HepG2 (cell line): ENCODE measurements around the gene TRMT112. TPM values are rescaled to one million over a fixed set of nuclear protein-coding genes. Genes with fewer than 3 reads are reported as not detected.

Source experiments
- ATAC-seq: fragments of 200-7000 bp; cut with Tn5 transposase; 3 replicates; pipeline ENCODE4 v1.9.1; 2020; ENCODE audit warnings: mild to moderate bottlenecking, moderate library complexity
- BruUV-seq: library from RNA; stranded (reverse); fragments of 400-500 nt; replicated peaks from 2 replicates; lab custom pipeline; 2021; lab: Mats Ljungman, UMichigan
- CTCF ChIA-PET: fragments of 300-600 bp; formaldehyde crosslinking; extraction: SDS; loops from one replicate; lab custom pipeline; 2021; ENCODE audit warnings: low total read pairs, inconsistent platforms, low intra/inter-chr PET ratio; lab: Yijun Ruan, JAX
- POLR2A ChIA-PET: fragments of 350-600 bp; sonication (Branson Sonifier 250); formaldehyde crosslinking; loops from one replicate; lab custom pipeline; 2020; ENCODE audit warnings: antibody characterized with exemption, inconsistent platforms; lab: Yijun Ruan, JAX
- DNase-seq: peaks from one replicate; pipeline ENCODE4 v3.0.0-alpha.2; 2015; ENCODE audit warnings: low spot score
- FAIRE-seq: peaks from 3 replicates; lab custom pipeline; 2011; peaks lifted over from hg19 to GRCh38; lab: Jason Lieb, UNC
- H2AFZ ChIP-seq: one replicate; pipeline ENCODE4 v1.6.1; 2011; ENCODE audit warnings: low read length, inconsistent platforms
- H3K27ac ChIP-seq: fragments of 300-600 bp; 3 replicates; pipeline ENCODE4 v1.8.0; 2011; ENCODE audit warnings: mixed run types, mild to moderate bottlenecking, mixed read lengths, low read length, inconsistent platforms; ENCODE audit not compliant: insufficient read depth; ENCODE audit errors: extremely low read length
- H3K27me3 ChIP-seq, 2 experiments: fragments of 200-600 bp in 1 of 2; 2 replicates in 1 of 2; 3 replicates in 1 of 2; pipeline versions ENCODE4 v1.6.0 to v1.8.0; 2011; ENCODE audit warnings: low read length in 2 of 2, mild to moderate bottlenecking in 2 of 2, moderate library complexity in 2 of 2, inconsistent platforms in 1 of 2; ENCODE audit not compliant: insufficient read depth in 2 of 2, control insufficient read depth in 1 of 2
- H3K36me3 ChIP-seq, 2 experiments: fragments of 200-600 bp in 1 of 2; replicated peaks in 1 of 2; 2 replicates in 1 of 2; 3 replicates in 1 of 2; pipeline versions ENCODE4 v1.5.1 to v1.8.0; 2011; ENCODE audit warnings: low read length in 2 of 2, inconsistent platforms in 1 of 2; ENCODE audit not compliant: insufficient read depth in 2 of 2, control insufficient read depth in 1 of 2
- H3K4me1 ChIP-seq: 2 replicates; pipeline ENCODE4 v1.5.1; 2012; ENCODE audit warnings: low read length, inconsistent platforms; ENCODE audit not compliant: insufficient read depth
- H3K4me2 ChIP-seq: 2 replicates; pipeline ENCODE4 v1.6.0; 2011; ENCODE audit warnings: low read depth, low read length, inconsistent platforms
- H3K4me3 ChIP-seq, 3 experiments: fragments of 200-600 bp in 1 of 3; sonication (generic), shearing (Covaris generic) in 1 of 3; replicated peaks in 1 of 3; 2 replicates each; pipeline ENCODE4 v1.5.1; 2011 to 2016; ENCODE audit warnings: low read length in 3 of 3, inconsistent platforms in 2 of 3, low read depth in 2 of 3, mild to moderate bottlenecking in 2 of 3, control low read depth in 1 of 3, mixed read lengths in 1 of 3; ENCODE audit not compliant: insufficient read depth in 1 of 3
- H3K79me2 ChIP-seq: one replicate; pipeline ENCODE4 v1.6.1; 2011; ENCODE audit warnings: low read length, inconsistent platforms; ENCODE audit not compliant: insufficient read depth
- H3K9ac ChIP-seq: 2 replicates; pipeline ENCODE4 v1.6.0; 2011; ENCODE audit warnings: mild to moderate bottlenecking, low read depth, low read length, inconsistent platforms; ENCODE audit not compliant: insufficient read depth
- H3K9me3 ChIP-seq: 2 replicates; pipeline ENCODE4 v1.5.1; 2012; ENCODE audit warnings: mild to moderate bottlenecking, low read length
- H4K20me1 ChIP-seq: 2 replicates; pipeline ENCODE4 v1.6.0; 2011; ENCODE audit warnings: inconsistent platforms, mild to moderate bottlenecking, low read length, moderate library complexity; ENCODE audit not compliant: insufficient read depth
- CBX1 ChIP-seq: IDR thresholded peaks from one replicate; pipeline ENCODE4 v1.6.1; 2016; ENCODE audit warnings: antibody characterized with exemption, low read depth
- DMAP1 ChIP-seq: IDR thresholded peaks from 2 replicates; pipeline ENCODE4 v1.6.1; 2016
- EZH2 ChIP-seq: conservative IDR thresholded peaks from 2 replicates; pipeline ENCODE4 v1.6.1; 2012; ENCODE audit warnings: mild to moderate bottlenecking, low read depth, low read length, moderate library complexity
- HNRNPLL ChIP-seq: fragments of 200-400 bp; formaldehyde crosslinking; IDR thresholded peaks from 2 replicates; pipeline ENCODE4 v1.6.1; 2017; ENCODE audit warnings: mild to moderate bottlenecking, low read depth, low read length; ENCODE audit not compliant: poor library complexity, severe bottlenecking
- MEF2D ChIP-seq: sonication (generic); formaldehyde crosslinking; IDR thresholded peaks from 2 replicates; pipeline ENCODE4 v1.5.1; 2020; ENCODE audit warnings: mild to moderate bottlenecking, missing genetic modification reagents
- PCBP1 ChIP-seq: fragments of 200-400 bp; formaldehyde crosslinking; IDR thresholded peaks from 2 replicates; pipeline ENCODE4 v1.6.1; 2017; ENCODE audit warnings: mild to moderate bottlenecking, low read depth, low read length, borderline replicate concordance
- PITX1 ChIP-seq: sonication (generic); formaldehyde crosslinking; IDR thresholded peaks from 2 replicates; pipeline ENCODE4 v1.5.1; 2020; ENCODE audit warnings: mild to moderate bottlenecking, missing genetic modification reagents
- SAFB2 ChIP-seq: sonication (generic); formaldehyde crosslinking; IDR thresholded peaks from 2 replicates; pipeline ENCODE4 v1.5.1; 2020; ENCODE audit warnings: missing genetic modification reagents, low read depth, mild to moderate bottlenecking, borderline replicate concordance
- SP5 ChIP-seq: IDR thresholded peaks from 2 replicates; pipeline ENCODE4 v1.6.1; 2016; ENCODE audit warnings: low read depth, borderline replicate concordance
- YEATS4 ChIP-seq: sonication (generic); formaldehyde crosslinking; IDR thresholded peaks from 2 replicates; pipeline ENCODE4 v1.4.0; 2020; ENCODE audit warnings: missing genetic modification reagents, borderline replicate concordance
- ZBTB7B ChIP-seq: sonication (generic); formaldehyde crosslinking; IDR thresholded peaks from 2 replicates; pipeline ENCODE4 v1.4.0; 2020; ENCODE audit warnings: missing genetic modification reagents
- ZNF274 ChIP-seq: sonication (generic); formaldehyde crosslinking; IDR thresholded peaks from 2 replicates; pipeline ENCODE4 v1.5.1; 2020; ENCODE audit warnings: mild to moderate bottlenecking, missing genetic modification reagents
- ZNF317 ChIP-seq: sonication (generic); formaldehyde crosslinking; IDR thresholded peaks from 2 replicates; pipeline ENCODE4 v1.5.0; 2020; ENCODE audit warnings: mild to moderate bottlenecking, missing genetic modification reagents
- ZNF446 ChIP-seq: sonication (generic); formaldehyde crosslinking; IDR thresholded peaks from 2 replicates; pipeline ENCODE4 v1.5.0; 2020; ENCODE audit warnings: mild to moderate bottlenecking, missing genetic modification reagents
- ZNF451 ChIP-seq: sonication (generic); formaldehyde crosslinking; IDR thresholded peaks from 2 replicates; pipeline ENCODE4 v1.5.0; 2020; ENCODE audit warnings: mild to moderate bottlenecking, missing genetic modification reagents
- ZNF703 ChIP-seq: sonication (generic); formaldehyde crosslinking; IDR thresholded peaks from 2 replicates; pipeline ENCODE4 v1.5.1; 2020; ENCODE audit warnings: missing genetic modification reagents, mild to moderate bottlenecking, moderate library complexity, borderline replicate concordance
- WGBS: methylation state at CpG from one replicate; pipeline ENCODE4 v1.1.6; 2017; ENCODE audit warnings: low lambda C conversion rate; 5-methylcytosine and 5-hydroxymethylcytosine counted together
- in situ Hi-C: cut with HindIII; loops from 2 replicates; pipeline ENCODE4 v1.10.0; 2017; ENCODE audit warnings: low pct_unique_long_range_greater_than_20kb; ENCODE audit not compliant: extremely low pct_ligation_motif_present
- intact Hi-C: fragments of 100-400 bp; cut with micrococcal nuclease; formaldehyde crosslinking; loops from one replicate; pipeline ENCODE4 v1.10.0; 2022; ENCODE audit not compliant: unreplicated experiment
- polyA plus RNA-seq, 8 experiments: library from polyadenylated mRNA; depleted of rRNA in 3 of 8; stranded (reverse) in 7 of 8; unstranded in 1 of 8; fragments of >200 nt; fragmentation: Illumina TruSeq in 4 of 8; extraction: Trizol in 4 of 8; gene quantifications; 2 replicates each; pipeline versions ENCODE4 v1.2.1 to v1.2.3, GENCODE V29; 2011 to 2016; ENCODE audit warnings: low read depth in 4 of 8, missing spikeins in 1 of 8, mixed read lengths in 1 of 8; ENCODE audit not compliant: insufficient read depth in 1 of 8
- total RNA-seq, 5 experiments: library from RNA; depleted of rRNA; stranded (reverse); fragments of >200 nt; fragmentation: Illumina TruSeq; extraction: Trizol; gene quantifications; 2 replicates each; pipeline ENCODE4 v1.2.3, GENCODE V29; 2016; ENCODE audit warnings: low read depth in 1 of 5
- TF ChIP-seq, protein P1 (sequence below): sonication (generic); formaldehyde crosslinking; IDR thresholded peaks from 2 replicates; pipeline ENCODE4 v1.4.0; 2020; ENCODE audit warnings: mild to moderate bottlenecking, missing genetic modification reagents
- TF ChIP-seq, protein P2 (sequence below): sonication (generic); formaldehyde crosslinking; IDR thresholded peaks from 2 replicates; pipeline ENCODE4 v1.4.0; 2020; ENCODE audit warnings: missing genetic modification reagents

TRMT112 gene
- total and polyA plus RNA-seq, 2 of the 13 experiments (the other 11 are each of a cell fraction or from before 2014, with no cell fraction given) = 186 to 409 TPM

DNA sequence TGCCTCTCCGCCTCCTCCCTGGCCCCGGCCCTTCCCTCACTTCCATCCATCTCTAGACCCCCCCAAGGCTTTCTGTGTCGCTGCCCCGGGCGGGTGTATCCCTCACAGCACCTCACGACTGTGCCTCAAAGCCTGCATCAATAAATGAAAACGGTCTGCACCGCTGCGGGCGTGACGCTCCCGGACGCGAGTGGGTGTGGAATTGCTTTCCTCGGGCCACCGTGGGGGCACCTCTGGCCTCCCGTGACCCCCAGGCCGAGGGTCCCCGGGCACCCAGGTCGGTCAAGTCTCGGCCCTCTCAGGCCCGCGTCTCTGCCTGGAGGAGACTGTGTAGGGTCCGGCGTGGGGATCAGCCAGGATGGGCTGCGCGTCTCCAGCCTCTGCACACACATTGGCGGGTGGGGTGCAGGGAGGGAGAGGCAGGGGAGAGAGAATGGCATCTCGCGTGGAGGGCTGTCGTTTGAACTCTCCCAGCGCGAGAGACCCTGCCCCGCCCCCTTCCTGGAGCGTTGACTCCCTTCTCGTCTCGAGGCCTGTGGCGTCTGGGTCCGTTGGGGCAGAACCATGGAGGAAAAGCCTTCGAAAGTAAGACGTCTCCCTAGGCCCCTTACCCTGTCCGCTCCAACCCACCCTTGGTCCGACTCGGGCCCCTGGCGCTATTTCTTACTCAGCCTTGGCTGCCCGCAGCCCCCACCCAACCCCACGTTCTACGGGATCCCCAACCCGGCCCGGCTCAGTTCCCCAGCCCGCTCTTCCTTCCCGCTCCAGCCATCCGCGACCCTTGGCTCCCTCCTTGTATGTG lies 17.3 kb downstream of the TRMT112 start, which contains the start of gene CATSPERZ:
CATSPERZ (plus strand) TSS at position 512 of the 802 bp plus-strand sequence; CDS start at position 565, 53 bp downstream.
- CTCF ChIA-PET = interaction anchor here (1.3 to 1.7 kb wide), 3 partner anchors 28 to 95 kb away, joined by 5 to 8 read pairs (median 6); no protein-coding TSS in a partner anchor
- Histone ChIP-seq H3K27me3 (peaks cover 22 to 58% of the 10 kb centered on the region in 2 experiments; a peak in 4 of 5 replicates), H3K27ac (no peak within 1 kb of the TSS), H3K9me3 (no peaks in the 10 kb centered on the region), H3K4me2 (peak within 1 kb of the TSS; percentile 84), H2AFZ (no peak within 1 kb of the TSS), H3K4me1 (peaks cover 43% of the 10 kb centered on the region), H3K9ac (peak within 1 kb of the TSS; percentile 27; the same call in 1 of the 2 replicates), H3K36me3 (no peaks in the 10 kb centered on the region), H3K4me3 (peak within 1 kb of the TSS; percentile 31 to 64 (median 46)), H3K79me2 (no peaks in the 10 kb centered on the region), H4K20me1 (0 out of 2 replicates have a peak, but pooled peaks cover 5% of the 10 kb centered on the region)
- DNase-seq (no peak), ATAC-seq (peak; percentile 9; the same call in 2 of the 3 replicates), FAIRE-seq (no peak)
- in situ Hi-C loops = loop anchor here (5.0 kb wide), 1 partner anchor 58 kb away; the partner anchor contains the start of gene FKBP2
- intact Hi-C loops = loop anchor here (5.0 to 10.0 kb wide), 2 partner anchors 53 to 115 kb away; partner anchors contain the start of genes PPP1R14B and STIP1
- TF ChIP-seq CBX1 (no peak), PCBP1 (0 out of 2 replicates have a peak, but pooled peaks have one; percentile 46), ZNF451 (CRISPR knock-in tag) (no peak), ZNF446 (0 out of 2 replicates have a peak, but pooled peaks have one; percentile 22), PITX1 (CRISPR knock-in tag) (no peak), ZBTB7B (CRISPR knock-in tag) (peak; percentile 52; the same call in 1 of the 2 replicates), SAFB2 (CRISPR knock-in tag) (0 out of 2 replicates have a peak, but pooled peaks have one; percentile 39), MEF2D (CRISPR knock-in tag) (no peak), DMAP1 (0 out of 2 replicates have a peak, but pooled peaks have one; percentile 1), ZNF274 (0 out of 2 replicates have a peak, but pooled peaks have one; percentile 1), SP5 (CRISPR knock-in tag) (0 out of 2 replicates have a peak, but pooled peaks have one; percentile 25), ZNF317 (CRISPR knock-in tag) (peak; percentile 4; the same call in 1 of the 2 replicates), EZH2 (peak; percentile 87; the same call in 1 of the 2 replicates), HNRNPLL (peak; percentile 8), YEATS4 (CRISPR knock-in tag) (0 out of 2 replicates have a peak, but pooled peaks have one; percentile 38), ZNF703 (CRISPR knock-in tag) (0 out of 2 replicates have a peak, but pooled peaks have one; percentile 6)
- TF ChIP-seq, protein P1, sequence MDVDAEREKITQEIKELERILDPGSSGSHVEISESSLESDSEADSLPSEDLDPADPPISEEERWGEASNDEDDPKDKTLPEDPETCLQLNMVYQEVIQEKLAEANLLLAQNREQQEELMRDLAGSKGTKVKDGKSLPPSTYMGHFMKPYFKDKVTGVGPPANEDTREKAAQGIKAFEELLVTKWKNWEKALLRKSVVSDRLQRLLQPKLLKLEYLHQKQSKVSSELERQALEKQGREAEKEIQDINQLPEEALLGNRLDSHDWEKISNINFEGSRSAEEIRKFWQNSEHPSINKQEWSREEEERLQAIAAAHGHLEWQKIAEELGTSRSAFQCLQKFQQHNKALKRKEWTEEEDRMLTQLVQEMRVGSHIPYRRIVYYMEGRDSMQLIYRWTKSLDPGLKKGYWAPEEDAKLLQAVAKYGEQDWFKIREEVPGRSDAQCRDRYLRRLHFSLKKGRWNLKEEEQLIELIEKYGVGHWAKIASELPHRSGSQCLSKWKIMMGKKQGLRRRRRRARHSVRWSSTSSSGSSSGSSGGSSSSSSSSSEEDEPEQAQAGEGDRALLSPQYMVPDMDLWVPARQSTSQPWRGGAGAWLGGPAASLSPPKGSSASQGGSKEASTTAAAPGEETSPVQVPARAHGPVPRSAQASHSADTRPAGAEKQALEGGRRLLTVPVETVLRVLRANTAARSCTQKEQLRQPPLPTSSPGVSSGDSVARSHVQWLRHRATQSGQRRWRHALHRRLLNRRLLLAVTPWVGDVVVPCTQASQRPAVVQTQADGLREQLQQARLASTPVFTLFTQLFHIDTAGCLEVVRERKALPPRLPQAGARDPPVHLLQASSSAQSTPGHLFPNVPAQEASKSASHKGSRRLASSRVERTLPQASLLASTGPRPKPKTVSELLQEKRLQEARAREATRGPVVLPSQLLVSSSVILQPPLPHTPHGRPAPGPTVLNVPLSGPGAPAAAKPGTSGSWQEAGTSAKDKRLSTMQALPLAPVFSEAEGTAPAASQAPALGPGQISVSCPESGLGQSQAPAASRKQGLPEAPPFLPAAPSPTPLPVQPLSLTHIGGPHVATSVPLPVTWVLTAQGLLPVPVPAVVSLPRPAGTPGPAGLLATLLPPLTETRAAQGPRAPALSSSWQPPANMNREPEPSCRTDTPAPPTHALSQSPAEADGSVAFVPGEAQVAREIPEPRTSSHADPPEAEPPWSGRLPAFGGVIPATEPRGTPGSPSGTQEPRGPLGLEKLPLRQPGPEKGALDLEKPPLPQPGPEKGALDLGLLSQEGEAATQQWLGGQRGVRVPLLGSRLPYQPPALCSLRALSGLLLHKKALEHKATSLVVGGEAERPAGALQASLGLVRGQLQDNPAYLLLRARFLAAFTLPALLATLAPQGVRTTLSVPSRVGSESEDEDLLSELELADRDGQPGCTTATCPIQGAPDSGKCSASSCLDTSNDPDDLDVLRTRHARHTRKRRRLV = no peak
- TF ChIP-seq, protein P2, sequence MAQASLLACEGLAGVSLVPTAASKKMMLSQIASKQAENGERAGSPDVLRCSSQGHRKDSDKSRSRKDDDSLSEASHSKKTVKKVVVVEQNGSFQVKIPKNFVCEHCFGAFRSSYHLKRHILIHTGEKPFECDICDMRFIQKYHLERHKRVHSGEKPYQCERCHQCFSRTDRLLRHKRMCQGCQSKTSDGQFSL (CRISPR knock-in tag) = peak; percentile 20; the same call in 1 of the 2 replicates
- POLR2A ChIA-PET = interaction anchor here (0.9 to 1.6 kb wide), 9 partner anchors 15 to 135 kb away, joined by 3 to 8 read pairs (median 4); partner anchors contain the start of genes BAD, PRDX5, STIP1 and TRMT112
- BruUV-seq = no TSS peak
- 5% methylated on average over 28 of the region's 54 CpGs for WGBS
